H54 (cell line): ENCODE measurements around the gene ARHGEF40.
A peak's percentile ranks its signal among the peaks of the same experiment; 100 is the strongest.

Experiments used
- DNase-seq: peaks from one replicate; pipeline ENCODE4 v3.0.0; 2011; ENCODE audit warnings: low spot score, mixed read lengths; ENCODE audit not compliant: insufficient read length
- FAIRE-seq: peaks from 3 replicates; lab custom pipeline; 2011; peaks lifted over from hg19 to GRCh38; lab: Jason Lieb, UNC
- POLR2A ChIP-seq: IDR thresholded peaks from 2 replicates; pipeline ENCODE4 v1.6.1; 2011; ENCODE audit warnings: low read depth, mild to moderate bottlenecking, low read length

The ARHGEF40 gene

DNA sequence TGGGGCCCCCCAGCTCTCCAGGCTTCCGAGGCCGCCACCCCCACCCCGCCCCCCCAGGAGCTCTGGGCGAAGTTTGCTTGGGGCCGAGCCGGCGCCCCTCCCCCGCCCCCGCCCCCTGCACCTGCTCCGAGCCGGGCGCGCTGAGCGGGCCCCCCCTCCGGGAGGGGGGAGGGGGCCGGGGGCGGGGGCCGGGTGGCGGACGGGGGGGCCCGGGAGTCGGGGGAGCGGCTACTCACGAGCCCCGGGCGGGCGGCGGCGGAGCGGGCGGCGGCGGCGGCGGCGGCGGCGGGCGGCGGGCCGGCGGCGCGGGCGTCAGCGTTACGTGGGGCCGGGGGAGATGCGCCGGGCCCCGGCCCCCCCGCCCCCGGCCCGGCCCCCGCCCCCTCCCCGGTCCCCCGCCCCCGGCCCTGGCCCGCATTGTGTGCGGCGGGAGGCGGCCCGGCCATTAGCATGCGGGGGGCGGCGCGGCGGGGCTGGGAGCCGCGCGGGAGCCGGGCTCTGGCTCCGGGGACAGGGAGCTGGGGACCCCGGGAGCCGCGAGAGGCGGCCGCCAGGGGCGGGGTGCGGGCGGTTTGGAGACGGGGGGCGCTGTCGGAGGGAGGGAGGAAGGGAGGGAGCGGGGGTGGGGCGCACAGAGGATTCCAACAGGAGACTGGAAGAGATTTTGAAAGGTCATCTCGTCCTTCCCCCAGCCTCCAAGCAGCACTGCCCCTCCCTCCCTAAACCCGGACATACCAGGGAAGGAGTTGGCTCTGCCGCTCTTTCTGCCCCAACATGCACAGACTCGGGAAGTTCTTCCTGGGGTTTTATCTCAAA, 28.2 kb downstream of the ARHGEF40 start, which contains the start of gene ZNF219:
ZNF219 (minus strand) TSS at position 580 of the 816 bp plus-strand sequence. CDS start 5,064 bp downstream, outside the sequence.
- FAIRE-seq (peak; percentile 45), DNase-seq (no peak)
- no peak for TF ChIP-seq POLR2A

DNA sequence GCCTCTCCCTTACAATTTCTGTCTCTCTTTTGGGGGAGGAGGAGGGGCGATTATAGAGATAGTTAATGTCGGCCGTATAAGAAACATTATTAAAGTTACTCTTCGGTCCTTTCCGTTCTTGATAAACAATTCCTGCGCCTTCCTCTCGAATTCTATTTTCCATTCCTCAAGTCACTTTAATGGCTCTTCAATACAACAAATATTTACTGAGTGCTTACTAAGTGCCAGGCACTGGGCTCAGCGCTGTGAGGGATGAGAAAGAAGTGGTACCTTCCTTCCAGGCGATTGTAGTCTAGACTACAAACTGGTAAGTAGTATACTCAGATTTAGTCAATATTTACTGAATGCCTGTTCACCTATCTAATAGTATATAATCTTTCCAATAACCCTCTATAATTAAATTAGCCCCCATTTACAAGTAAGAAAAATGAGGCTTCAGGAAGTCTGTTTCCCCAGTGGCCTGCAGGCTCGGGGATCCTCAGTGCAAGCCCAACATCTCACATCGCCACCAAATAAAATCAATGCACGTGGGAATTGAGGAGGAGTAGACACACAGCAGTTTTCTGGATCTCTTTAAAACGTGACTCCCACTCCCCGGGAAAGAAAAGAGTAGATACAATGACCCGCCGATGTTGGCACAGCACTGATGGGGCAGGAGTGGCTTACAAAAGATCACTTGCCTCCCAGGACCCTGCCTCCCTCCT, 28.9 kb downstream of the ARHGEF40 start:
- FAIRE-seq (no peak), DNase-seq (no peak)
- TF ChIP-seq POLR2A, result no peak

DNA sequence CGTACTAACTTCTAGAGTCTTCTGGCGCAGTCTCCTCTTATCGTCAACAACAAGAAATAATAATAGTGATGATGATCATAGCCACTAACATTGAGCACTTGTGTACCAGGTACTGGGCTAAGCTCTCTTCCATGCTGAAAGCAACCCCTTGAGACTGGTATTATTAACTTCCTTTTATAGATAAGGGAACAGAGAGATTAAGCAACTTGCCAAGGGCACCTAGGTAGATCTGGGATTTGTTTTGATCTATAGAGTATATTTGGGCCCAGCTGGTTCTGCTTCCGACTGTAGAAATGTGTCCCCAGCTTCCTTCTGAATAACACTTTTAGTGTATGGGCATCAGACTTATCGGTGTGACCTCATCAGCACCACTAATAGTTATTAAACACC, 29.5 kb downstream of the ARHGEF40 start:
- no peak for FAIRE-seq
- TF ChIP-seq POLR2A, result no peak
- no peak for DNase-seq

DNA sequence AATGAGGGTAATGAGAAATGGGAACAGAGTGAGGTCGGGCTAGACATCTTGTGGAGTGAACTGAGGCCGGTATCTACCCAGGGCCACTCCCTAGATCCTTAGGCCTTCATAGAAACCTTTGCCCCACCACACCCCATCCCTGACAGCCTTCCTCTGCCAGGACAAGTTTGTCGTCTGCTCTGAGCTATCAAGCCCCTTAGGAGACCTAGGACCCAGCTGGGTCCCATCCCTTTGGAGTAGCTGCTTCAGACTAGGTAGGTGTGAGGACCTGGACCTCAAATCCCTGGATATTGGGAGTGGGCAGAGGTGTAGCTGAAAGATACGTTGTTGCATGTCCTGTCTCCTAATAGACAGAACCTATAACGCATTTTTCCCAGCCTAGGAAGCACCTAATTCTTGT, 30.8 kb downstream of the ARHGEF40 start, which contains the start of gene TMEM253:
TMEM253 (plus strand) TSS at position 136 of the 400 bp plus-strand sequence. CDS start 278 bp downstream, outside the sequence.
- no peak for FAIRE-seq
- no peak for DNase-seq
- TF ChIP-seq POLR2A, result no peak

DNA sequence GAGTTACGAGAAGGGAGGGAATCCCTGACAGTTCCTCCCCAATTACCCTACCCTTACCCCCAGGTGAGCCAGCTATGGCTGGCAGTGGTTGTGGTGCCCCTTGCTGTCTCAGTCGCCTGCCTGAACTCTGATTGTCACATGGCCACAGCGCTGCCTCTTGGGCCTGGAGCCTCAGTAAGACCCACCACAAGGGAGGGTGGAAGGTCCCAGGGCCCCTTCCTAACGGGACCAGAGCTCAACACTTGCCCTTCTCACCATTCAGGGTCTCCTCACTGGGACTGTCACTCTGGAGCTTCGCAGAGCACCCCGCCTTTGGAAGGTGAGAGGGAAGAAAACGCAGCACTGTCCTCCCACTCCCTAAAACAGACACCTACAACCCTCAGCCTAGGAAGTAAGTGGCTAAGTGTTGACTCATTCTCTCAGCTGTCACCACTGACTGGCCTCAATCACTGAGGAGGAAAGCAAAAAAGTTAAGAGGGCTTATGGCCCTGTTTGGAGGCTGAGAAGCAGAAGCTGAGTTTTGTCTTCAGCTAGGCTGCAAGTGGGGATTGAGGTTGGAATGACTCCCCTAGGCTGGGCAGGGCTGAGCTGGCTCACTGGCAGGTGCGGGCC, 31.8 kb downstream of the ARHGEF40 start:
- DNase-seq, result no peak
- no peak for FAIRE-seq
- no peak for TF ChIP-seq POLR2A

DNA sequence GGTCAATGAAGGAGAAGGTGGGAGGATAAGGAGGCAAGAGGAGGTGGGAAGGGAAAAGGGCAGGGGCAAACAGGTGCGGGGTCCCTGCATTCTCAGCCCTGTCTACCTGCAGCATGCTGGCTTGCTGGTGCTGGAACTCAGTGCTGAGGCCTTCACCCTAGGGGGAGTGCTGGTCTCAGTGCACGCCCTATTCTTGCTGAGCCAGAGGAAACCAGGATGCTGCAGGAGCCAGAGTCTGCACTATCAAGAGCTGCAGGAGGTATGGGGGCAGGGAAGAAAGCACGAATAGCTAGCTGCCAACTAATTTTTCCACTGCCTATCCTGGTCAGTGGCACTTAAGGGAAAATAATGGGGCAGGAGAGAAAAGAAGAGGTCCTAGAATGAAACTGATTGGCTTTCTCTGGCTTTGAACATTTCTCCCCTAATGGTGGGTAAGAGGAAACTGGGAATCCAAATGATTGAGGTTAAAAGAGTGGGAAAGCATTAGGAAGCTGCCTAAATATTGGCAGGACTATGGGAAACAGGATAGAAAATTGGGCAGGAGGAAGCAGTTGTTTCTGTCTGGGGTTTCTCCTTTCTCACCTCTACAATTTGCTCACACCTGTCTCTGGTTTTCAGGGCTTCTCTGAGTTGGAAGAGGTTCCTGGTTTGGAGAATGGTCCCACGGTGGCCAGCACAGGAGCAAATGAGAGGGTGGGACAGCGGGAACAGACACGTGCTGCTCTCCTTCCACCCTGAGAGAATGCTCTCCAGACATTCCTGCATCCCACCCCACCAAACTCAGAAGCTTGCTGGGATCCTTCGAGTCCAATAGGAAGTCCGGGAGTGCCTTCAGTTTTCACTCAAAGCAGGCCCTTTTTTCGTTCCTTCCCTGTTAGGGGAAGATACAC, 32.7 kb downstream of the ARHGEF40 start:
- no peak for TF ChIP-seq POLR2A
- DNase-seq, result no peak
- no peak for FAIRE-seq

DNA sequence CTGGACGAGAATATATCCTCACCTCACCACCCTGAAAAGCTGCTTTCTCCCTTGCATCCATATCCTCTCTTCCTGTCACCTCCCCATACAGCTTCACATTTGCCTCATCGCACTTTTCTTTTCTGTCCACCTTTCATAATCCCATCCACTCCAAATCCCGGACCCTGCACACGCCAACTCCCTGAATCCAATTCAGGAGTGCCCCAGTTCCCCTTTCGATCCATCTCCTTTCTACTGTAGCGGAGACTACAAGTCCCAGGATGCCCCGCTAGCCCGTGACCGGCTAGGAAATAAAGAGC, 33.3 kb downstream of the ARHGEF40 start:
- DNase-seq, result peak; percentile 80
- no peak for FAIRE-seq

DNA sequence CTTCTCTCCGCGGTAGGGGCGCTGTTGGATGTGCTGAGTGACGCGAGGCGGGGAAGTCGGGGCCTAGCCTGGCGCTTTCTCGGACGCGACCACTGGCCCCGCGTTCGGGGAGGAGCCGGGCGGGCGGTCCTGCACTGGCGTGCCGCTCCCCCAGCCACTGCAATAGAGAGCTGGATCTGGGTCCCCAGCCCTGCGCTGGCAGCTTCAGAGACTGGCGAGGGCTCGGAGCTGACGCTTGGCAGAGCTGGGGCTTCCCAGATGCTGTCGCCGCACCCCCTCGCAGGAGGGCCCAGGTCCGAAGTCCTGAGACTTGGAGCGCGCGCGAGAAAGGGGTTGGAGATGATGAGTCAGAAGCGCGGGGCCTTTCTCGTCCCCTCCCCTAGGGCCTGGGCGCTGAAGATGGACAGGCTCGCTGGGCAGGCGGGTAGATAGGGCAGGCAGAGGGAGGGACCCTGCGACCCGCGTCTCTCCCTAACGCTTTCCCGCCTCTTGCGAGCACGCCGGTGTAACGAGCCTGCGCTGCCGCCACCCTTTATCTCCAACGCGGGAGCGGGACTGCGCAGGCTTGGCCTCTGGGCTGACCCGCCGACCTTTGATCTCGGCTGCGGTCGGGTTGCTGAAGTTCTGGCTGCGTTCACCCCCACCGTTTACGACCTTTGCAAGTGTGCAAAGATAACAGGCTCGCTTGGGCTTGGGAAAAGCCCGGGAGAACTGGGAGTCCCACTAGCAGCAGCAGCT, 33.8 kb downstream of the ARHGEF40 start:
- peak; percentile 57 for TF ChIP-seq POLR2A
- no peak for FAIRE-seq
- peak; percentile 79 for DNase-seq

More for the DNA sequence above, 33.3 kb downstream of the ARHGEF40 start:
- TF ChIP-seq POLR2A, result no peak

DNA sequence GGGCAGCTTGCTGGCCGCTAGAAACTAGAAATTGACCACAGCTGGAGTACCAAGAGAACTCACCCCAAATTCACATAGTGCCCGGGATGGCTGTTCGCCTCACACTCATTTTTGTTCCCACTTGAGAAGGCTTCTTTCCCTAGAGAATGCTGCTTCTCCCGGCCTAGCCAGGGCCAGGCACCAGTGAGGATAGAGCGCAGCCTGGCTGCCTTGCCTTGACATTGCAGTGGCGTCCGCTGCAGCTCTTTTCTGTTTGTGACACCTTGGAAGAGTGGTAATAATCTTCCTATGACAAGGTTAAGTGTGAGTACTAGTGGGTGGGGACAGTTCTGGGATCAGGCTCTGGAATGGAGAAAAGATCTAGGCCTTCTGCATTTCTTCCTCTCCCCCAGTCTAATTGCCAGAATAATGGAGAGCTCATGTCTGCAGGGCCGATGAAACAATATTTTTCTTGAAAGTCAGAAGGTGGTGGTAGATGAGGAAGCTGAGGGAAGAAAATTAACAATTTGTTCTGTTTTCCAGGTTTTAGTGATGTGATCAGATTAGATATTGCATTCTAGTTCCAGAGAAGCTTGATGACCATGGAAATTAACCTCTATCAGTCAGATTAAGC, 34.5 kb downstream of the ARHGEF40 start:
- DNase-seq, result no peak
- TF ChIP-seq POLR2A, result no peak
- FAIRE-seq, result peak; percentile 53

DNA sequence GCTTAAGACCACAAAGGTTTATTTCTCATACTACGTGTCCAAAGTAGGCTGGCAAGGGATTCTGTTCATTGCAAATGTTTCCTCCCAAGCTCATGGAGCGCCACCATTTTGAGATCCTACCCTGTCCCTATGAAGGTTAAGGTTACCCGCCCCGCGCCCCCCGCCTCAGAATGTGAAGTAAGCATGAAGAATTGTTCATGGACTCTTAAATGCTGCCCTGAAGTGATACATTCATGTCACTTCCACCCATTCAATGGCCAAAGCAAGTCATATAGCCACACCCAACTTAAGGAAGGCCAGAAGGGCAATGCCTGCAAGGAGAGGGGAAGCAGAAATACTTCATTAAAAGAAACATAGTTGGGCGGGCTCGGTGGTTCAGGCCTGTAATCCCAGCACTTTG, 35.0 kb downstream of the ARHGEF40 start:
- no peak for TF ChIP-seq POLR2A
- FAIRE-seq (no peak), DNase-seq (no peak)

DNA sequence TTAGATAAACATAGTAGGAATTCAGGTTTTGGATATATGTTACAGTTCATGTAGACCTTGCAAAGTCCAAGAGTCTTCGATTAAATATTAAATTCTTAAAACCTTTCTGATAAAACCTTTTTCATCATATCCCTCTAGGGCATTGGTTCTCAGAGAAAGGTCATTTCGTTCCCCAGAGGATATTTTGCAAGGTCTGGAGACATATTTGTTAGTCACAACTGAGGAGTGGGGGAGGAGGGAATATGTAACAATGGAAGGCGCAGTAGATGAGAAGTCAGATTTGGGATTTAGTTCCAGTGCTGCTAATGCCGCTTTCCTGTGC, 36.0 kb downstream of the ARHGEF40 start:
- DNase-seq (no peak), FAIRE-seq (no peak)
- no peak for TF ChIP-seq POLR2A

DNA sequence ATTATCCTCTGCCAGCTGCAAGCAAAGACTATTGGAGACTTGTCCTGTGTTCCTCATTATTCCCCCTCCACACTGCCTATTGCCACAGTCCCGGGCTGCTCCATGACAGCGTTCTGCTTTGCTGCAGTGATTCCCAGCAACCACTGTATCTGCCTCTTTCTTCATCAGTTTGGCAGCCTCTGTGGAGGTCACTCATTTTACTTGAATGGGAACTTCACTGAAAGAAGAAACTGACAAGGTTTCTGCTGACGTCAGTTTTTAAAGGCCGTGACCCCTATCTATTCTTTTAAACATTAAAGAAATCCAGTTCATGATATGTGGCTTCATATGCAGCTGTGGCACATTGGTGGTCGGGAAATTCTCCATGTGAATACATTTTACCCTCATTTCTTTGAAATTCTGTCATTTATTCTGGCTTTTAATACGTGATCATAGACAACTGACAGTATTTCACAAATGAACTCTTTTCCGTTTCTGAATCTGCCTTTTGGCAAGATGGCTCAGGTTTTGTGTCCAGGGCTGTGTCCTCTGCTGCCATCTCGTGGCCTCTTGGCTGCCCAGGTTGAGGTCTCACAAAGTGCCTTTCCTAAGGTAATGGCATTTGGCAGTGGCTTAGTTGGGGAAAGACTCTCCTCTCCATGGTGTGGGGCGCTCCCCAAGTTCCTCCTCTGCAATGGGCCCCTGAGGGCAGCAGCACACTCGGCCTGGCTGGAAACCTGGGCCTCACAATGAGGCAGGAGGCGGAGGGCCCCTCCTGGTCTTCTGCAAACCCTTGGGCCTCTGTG, 36.6 kb downstream of the ARHGEF40 start:
- no peak for DNase-seq
- no peak for TF ChIP-seq POLR2A
- FAIRE-seq, result peak; percentile 48
